ENCODE measurements around the gene CFAP299. TPM values are rescaled to one million over a fixed set of nuclear protein-coding genes. Genes with fewer than 3 reads are reported as not detected.

Gene CFAP299
- polyA plus RNA-seq, 1 experiment = 3.3 TPM

DNA sequence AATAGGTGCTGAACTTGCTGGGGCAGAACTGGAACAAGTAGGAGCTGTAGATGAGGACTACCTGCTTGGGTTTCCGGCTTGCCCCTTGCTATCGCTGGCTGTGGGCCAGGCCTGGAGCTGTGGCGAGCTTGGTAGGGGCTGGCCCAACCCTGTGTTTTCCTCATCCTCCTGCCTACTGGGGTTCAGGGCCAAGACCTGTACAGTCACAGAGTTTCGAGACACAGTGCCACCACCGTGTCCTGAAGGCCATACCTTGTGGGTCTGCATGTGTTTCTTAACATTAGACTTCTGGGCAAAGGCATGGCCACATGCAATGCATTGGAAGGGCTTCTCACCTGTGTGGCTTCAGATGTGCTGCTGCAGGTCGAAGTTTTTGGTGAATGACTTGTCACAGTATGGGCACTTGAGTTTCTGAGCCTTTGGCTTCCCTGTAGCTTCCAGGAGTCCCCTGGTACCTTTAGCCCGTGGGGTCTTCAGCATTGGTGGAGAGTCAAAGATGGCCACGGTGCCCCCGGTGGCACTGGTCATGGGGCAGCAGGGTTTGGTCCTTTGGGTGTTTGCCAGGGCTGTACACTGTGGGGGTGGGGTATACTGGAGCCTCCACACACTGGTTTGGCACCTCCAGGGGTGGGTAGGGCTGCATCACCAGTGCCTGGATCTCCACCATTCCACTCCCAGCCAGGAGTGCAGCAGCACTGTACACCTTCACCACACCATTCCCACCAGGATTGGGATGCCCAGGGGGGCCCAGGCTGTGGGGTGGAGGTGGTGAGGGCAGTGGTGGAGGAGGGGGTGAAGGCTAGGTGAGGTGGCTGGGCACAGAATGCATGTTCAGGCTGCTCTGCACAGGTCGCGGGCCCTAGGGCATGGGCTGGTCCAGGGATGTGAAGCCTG lies 52.1 kb downstream of the CFAP299 start:
- Histone ChIP-seq H3K4me3 (ENCODE audit: low read depth, low read length) (no peak overlapping the region), H3K27me3 (ENCODE audit: control insufficient read depth, insufficient read depth, low read length) (no peaks in the 10 kb centered on the region), H3K36me3 (ENCODE audit: control insufficient read depth, insufficient read depth, low read length) (no peaks in the 10 kb centered on the region)
- CTCF ChIA-PET = no interaction called here
- TF ChIP-seq, protein P1, sequence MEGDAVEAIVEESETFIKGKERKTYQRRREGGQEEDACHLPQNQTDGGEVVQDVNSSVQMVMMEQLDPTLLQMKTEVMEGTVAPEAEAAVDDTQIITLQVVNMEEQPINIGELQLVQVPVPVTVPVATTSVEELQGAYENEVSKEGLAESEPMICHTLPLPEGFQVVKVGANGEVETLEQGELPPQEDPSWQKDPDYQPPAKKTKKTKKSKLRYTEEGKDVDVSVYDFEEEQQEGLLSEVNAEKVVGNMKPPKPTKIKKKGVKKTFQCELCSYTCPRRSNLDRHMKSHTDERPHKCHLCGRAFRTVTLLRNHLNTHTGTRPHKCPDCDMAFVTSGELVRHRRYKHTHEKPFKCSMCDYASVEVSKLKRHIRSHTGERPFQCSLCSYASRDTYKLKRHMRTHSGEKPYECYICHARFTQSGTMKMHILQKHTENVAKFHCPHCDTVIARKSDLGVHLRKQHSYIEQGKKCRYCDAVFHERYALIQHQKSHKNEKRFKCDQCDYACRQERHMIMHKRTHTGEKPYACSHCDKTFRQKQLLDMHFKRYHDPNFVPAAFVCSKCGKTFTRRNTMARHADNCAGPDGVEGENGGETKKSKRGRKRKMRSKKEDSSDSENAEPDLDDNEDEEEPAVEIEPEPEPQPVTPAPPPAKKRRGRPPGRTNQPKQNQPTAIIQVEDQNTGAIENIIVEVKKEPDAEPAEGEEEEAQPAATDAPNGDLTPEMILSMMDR (IDR thresholded peaks at IDR 0.05; ENCODE audit: insufficient read depth, low read depth, low read length) = no peak
- POLR2A ChIA-PET = no interaction called here
- DNase-seq (ENCODE audit: low read depth) = no peak

DNA sequence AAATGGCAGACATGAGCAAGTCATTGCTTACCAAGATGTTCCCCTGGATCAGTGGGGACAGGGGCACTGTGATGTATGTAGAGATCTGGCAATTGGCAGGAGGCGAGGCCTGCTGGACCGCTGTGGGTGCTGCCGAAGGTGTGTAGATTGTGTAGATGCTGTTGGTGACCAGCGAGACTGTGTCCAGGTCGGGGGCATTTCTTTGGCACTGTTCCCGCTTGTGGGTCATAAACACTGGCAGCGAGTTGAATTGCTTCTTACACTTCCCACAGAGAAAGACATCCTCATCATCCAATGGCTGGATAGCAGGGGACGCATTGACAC lies 52.7 kb downstream of the CFAP299 start:
- H3K27me3 ChIP-seq (ENCODE audit: control insufficient read depth, insufficient read depth, low read length) = no peaks in the 10 kb centered on the region
- CTCF ChIA-PET = no interaction called here

DNA sequence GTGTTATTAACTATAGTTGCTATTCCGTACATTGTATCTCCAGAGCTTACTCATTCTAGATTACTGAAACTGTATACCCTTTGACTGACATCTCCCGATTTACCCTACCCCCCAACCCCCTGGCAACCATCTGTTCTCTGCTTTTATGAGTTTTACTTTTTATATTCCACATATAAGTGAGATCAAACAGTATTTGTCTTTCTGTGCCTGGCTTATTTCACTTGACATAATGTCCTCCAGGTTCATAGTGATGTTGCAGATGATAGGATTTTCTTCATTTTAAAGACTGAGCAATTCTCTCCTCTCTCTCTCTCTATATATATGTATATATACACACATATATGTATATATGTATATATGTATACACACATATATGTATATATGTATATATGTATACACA lies 54.6 kb downstream of the CFAP299 start:
- TF ChIP-seq, protein P1 (IDR thresholded peaks at IDR 0.05; ENCODE audit: insufficient read depth, low read depth, low read length) = no peak
- no peak overlapping the region for H3K4me3 ChIP-seq (ENCODE audit: low read depth, low read length)
- no peaks in the 10 kb centered on the region for H3K36me3 ChIP-seq (ENCODE audit: control insufficient read depth, insufficient read depth, low read length)
- ChIA-PET POLR2A (no interaction called here), CTCF (no interaction called here)
- DNase-seq (ENCODE audit: low read depth) = no peak
- H3K27me3 ChIP-seq (ENCODE audit: control insufficient read depth, insufficient read depth, low read length) = no peaks in the 10 kb centered on the region

More for the DNA sequence above, 52.7 kb downstream of the CFAP299 start:
- Histone ChIP-seq H3K4me3 (ENCODE audit: low read depth, low read length) (no peak overlapping the region), H3K36me3 (ENCODE audit: control insufficient read depth, insufficient read depth, low read length) (no peaks in the 10 kb centered on the region)
- TF ChIP-seq, protein P1 (IDR thresholded peaks at IDR 0.05; ENCODE audit: insufficient read depth, low read depth, low read length) = no peak
- POLR2A ChIA-PET = no interaction called here
- no peak for DNase-seq (ENCODE audit: low read depth)

DNA sequence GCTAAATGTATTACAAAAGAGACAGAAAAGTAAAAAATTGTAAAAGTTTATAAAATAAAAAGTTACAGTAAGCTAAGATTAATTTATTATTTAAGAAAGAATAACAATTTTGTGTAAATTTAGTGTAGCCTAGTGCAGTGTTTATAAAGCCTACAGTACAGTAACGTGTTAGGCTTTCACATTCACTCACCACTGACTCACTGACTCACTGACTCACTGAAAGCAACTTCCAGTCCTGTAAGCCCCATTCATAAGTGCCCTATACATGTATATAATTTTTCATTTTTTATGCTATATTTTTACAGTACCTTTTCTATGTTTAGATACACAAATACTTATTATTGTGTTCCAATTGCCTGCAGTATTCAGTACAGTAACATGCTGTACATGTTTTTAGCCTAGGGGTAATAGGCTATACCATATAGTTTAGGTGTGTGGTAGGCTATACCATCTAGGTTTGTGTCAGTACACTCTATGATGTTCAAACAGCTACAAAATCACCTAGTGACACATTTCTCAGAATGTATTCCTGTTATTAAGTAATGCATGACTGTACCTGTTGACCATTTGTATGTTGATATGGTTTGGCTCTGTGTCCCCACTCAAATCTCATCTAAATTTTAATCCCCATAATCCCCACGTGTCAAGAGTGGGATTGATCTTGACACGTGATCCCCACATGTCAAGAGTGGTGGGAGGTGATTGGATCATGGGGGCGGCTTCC lies 57.9 kb downstream of the CFAP299 start:
- ChIA-PET CTCF (interaction anchor here (0.6 kb wide), 1 partner anchor 58 kb away, joined by 3 read pairs; the partner anchor contains the start of gene CFAP299), POLR2A (no interaction called here)
- H3K27me3 ChIP-seq (ENCODE audit: control insufficient read depth, insufficient read depth, low read length) = no peaks in the 10 kb centered on the region
- H3K36me3 ChIP-seq (ENCODE audit: control insufficient read depth, insufficient read depth, low read length) = no peaks in the 10 kb centered on the region
- H3K4me3 ChIP-seq (ENCODE audit: low read depth, low read length) = no peak overlapping the region
- TF ChIP-seq, protein P1 (IDR thresholded peaks at IDR 0.05; ENCODE audit: insufficient read depth, low read depth, low read length) = no peak
- peak; percentile 12 for DNase-seq (ENCODE audit: low read depth)

DNA sequence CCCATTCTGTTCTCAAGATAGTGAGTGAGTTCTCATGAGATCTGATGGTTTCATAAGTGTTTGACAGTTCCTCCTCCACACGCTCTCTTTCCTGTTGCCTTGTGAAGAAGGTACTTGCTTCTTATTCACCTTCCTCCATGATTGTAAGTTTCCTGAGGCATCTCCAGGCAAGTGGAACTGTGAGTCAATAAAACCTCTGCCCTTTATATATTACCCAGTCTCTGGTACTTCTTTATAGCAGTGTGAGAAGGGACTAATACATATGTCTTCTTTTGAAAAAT lies 58.4 kb downstream of the CFAP299 start:
- Histone ChIP-seq H3K36me3 (ENCODE audit: control insufficient read depth, insufficient read depth, low read length) (no peaks in the 10 kb centered on the region), H3K27me3 (ENCODE audit: control insufficient read depth, insufficient read depth, low read length) (no peaks in the 10 kb centered on the region), H3K4me3 (ENCODE audit: low read depth, low read length) (no peak overlapping the region)
- POLR2A ChIA-PET = no interaction called here
- CTCF ChIA-PET = no interaction called here
- DNase-seq (ENCODE audit: low read depth) = no peak
- TF ChIP-seq, protein P1 (IDR thresholded peaks at IDR 0.05; ENCODE audit: insufficient read depth, low read depth, low read length) = no peak

Measured in BJ (cell line).